Fibroblast of skin of back (primary cell): ENCODE results near the gene STXBP3.

ENCODE experiments used
- DNase-seq: peaks from one replicate; pipeline ENCODE4 v3.0.0-alpha.2; 2013

Gene STXBP3

DNA sequence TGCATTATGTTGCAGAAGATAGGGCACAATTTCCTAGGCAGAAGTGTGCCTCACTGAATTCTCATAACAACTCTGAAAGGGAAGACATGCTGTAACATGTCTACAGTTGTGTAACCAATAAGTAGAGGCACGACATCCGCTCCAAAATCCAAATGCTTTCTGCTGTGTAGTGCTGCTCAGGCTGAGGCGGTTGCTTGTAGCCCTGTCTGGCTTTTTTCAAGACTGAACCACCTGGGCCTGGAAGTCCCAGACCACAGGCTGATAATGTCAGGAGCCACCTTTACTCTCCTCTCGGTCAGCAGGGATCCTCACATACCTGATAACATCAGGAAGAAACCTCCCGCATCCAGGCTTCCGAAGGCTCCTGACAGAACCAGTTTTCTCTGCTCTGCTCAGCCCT lies 99.5 kb downstream of the STXBP3 start:
- DNase-seq = no peak

GRCh38 chr1:108847494-108847893 lies 101.0 kb downstream of the STXBP3 start:
- no peak for DNase-seq

GRCh38 chr1:108848806-108849205 lies 102.3 kb downstream of the STXBP3 start:
- no peak for DNase-seq

- no peak for DNase-seq
Observed at GRCh38 chr1:108850929-108851328, 104.5 kb downstream of the STXBP3 start.

DNA sequence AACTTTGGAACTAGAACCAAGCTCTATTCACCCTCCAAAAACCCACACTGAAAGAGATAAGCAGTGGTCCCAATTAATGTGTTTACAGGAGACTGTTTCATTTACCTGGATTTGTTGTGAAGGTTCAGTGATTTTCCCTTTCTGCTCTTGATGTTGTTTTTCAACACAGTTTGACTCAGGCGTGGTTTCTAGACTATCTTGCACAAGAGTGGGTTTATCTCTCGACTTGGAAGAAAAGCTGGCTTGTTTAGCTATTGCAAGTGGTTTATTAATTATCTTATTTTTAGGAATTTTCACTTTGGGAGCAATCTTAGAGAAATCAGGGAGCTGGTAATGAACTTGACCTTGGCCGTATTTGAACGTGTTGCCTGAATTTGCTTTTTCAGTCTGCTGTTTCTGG lies 105.1 kb downstream of the STXBP3 start:
- DNase-seq = no peak

- DNase-seq = no peak
Observed at GRCh38 chr1:108852221-108852975, 105.9 kb downstream of the STXBP3 start.

DNA sequence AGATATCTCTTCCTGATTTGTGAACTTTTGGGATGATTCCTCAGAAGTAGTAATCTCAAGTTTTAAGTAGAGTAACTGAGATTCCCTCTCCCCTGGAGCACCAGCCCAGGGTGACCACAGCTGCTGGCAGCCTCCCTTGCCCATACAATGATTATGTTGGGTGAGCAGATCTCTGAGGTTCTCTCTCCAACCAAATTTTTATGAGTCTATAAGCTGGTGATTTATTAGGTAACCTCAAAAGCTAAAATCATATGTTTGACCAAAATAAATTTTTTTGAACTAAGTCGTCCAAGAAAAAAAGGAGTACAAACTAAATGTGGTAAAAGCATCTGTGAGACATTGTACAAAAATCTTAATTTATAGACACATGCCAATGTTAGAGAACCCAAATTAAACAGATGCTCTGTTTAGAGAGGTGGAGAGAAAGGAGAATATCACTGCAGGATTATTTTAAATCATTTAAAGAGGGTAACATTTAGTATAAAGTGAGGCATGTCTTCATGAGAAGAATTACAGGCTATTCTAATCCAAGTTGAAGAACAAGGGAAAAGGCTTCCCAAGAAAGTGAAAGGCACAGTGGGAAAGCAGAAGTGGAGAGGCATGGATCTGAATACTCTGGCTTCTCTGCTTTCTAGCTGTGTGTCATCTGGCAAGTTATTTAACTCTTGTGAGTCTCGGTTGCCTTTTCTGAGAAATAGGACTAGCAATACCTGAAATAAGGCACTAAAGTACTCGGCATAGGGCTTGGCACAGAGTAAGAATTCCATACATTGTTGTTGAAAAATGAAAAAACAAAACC lies 107.9 kb downstream of the STXBP3 start:
- DNase-seq = no peak

DNA sequence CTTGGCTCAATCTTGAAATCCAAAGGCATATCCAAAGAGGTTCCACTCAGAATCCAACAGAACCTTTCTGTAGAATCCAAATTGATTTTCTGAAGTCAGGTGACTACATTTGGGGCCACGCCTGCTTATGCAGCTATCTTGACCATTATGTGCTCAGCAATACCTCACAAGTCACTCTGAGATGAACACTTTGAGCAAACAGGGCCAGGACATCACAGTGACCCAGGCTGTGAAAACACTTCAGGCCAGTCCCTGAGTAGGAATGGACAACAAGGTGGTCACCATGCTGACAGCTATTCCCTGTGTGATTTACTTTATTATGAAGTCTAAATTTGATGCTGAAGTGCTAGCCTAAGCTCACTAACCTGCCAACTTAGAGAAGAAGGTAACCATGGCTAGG lies 110.5 kb downstream of the STXBP3 start, which contains the start of gene AKNAD1:
TSS of gene AKNAD1 (minus strand) at position 101 of the 400 bp plus-strand sequence. CDS start 4,430 bp downstream, outside the sequence.
- no peak for DNase-seq

DNA sequence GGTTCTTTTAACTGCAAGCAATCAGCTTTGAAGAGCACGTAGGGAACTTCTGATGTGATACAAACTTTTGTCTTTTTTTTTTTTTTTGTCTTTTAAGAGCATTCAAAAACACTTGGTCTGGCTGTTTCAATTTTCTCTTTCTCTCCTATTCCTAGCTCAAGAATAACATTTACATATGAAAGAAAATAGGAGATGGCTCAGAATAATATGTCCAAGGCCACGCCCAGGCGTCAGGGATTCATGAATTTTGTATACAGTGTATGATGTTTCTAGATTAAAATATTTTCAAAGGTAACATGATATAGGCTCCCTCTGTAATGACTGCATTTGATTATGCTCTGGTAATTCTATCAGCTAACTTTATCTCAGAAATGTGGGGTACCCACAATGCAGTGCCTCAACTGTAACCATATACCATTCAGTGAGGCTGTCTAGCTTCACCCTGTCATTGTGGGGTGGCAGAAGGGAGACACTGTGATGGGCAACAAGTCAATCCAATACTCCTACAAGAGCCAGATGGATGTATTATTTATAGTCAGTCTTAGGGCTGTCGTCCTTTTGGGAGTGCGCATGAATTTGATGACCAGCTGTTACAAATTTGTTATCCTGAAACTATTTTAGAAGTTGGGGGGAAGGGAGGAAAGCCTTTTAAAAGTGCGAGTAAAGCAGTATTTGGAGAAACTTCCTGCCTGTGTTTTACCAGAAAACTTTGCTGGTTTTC lies 111.9 kb downstream of the STXBP3 start:
- DNase-seq = no peak
